Ascending aorta (tissue), 2 donors: Measurements from ENCODE around the gene C1orf21. TPM values are rescaled to one million over a fixed set of nuclear protein-coding genes. Genes with fewer than 3 reads are reported as not detected.

Experiments used
- DNase-seq, 2 donors: peaks; one replicate each; pipeline ENCODE4 v3.0.0-alpha.2; 2019; ENCODE audit warnings: low spot score in 2 of 2
- H3K27ac ChIP-seq, 2 donors: fragments of 200-600 bp; sonication (generic); one replicate each; pipeline ENCODE4 v1.5.1; 2016 to 2017; ENCODE audit warnings: mild to moderate bottlenecking in 1 of 2
- H3K27me3 ChIP-seq: fragments of 200-600 bp; sonication (generic); one replicate; pipeline ENCODE4 v1.5.1; 2017
- H3K36me3 ChIP-seq, 2 donors: fragments of 200-600 bp; sonication (generic); one replicate each; pipeline ENCODE4 v1.5.1; 2016
- H3K4me1 ChIP-seq, 2 donors: fragments of 200-600 bp; sonication (generic); one replicate each; pipeline ENCODE4 v1.5.1; 2016 to 2017; ENCODE audit warnings: mild to moderate bottlenecking in 1 of 2
- H3K4me3 ChIP-seq, 2 donors: fragments of 200-600 bp; sonication (generic); one replicate each; pipeline ENCODE4 v1.5.1; 2016 to 2017; ENCODE audit warnings: mild to moderate bottlenecking in 1 of 2
- H3K9me3 ChIP-seq, 2 donors: fragments of 200-600 bp; sonication (generic); one replicate each; pipeline ENCODE4 v1.5.1; 2016
- CTCF ChIP-seq, 3 experiments: fragments of 200-600 bp in 2 of 3; fragments of 450-650 bp in 1 of 3; sonication (generic) in 2 of 3; IDR thresholded peaks; one replicate each; pipeline ENCODE4 v1.5.1; 2016 to 2019; ENCODE audit warnings: antibody characterized with exemption in 3 of 3, mild to moderate bottlenecking in 1 of 3, moderate library complexity in 1 of 3
- intact Hi-C: fragments of 100-400 bp; cut with DNase I; formaldehyde crosslinking; loops from one replicate; pipeline ENCODE4 v1.15.1; 2023
- total RNA-seq: library from RNA; depleted of rRNA; stranded (reverse); fragments of >200 nt; gene quantifications from one replicate; pipeline ENCODE4 v1.1.0, GENCODE V29; 2016

Gene C1orf21
- total RNA-seq, 1 donor from 2014 or later, result 21.8 TPM

DNA sequence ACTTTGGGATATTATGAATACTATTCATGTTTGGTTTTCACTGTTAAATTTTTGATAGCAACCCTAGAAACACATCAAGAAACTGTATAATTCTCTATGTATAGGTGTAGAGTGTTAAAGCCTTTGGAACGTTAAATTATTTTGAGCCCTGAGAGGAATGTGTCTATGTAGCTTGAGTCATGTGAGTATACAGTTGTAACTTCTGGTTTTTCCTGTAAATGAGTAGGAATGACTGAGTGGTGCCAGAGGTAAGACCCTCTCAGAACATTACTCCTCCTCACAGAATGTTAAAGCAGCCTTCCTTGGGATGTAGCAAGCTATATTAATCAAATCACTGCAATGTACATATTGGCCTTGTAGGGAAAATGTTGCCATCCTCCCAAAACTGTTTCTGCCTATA, 69.0 kb downstream of the C1orf21 start:
- Histone ChIP-seq H3K4me3 (no peak overlapping the region), H3K27me3 (no peaks in the 10 kb centered on the region), H3K4me1 (no peaks in the 10 kb centered on the region), H3K9me3 (no peaks in the 10 kb centered on the region), H3K36me3 (no peaks in the 10 kb centered on the region), H3K27ac (no peak overlapping the region)
- DNase-seq, result no peak
- TF ChIP-seq CTCF (IDR thresholded peaks at IDR 0.05), result no peak
- intact Hi-C loops, result no loop called here

DNA sequence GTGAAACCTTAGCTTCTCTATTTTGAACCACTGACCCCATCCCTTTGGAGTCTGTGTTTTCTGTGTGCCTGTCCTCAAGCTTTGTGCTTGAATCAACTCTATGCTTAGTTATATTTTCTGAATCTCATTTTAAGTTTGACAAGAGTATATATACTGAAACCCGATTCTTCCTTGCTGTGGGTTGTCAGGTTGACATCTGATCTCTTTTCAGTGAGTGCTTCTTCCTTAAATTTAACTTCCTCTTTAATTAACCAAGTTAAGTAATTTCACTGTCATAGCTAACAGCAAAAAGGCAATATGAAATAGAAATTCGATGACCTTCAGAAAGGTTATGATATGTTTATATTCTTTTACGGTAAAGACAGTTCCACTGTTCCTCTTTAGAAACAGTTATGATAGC, 69.4 kb downstream of the C1orf21 start:
- TF ChIP-seq CTCF (IDR thresholded peaks at IDR 0.05), result no peak
- H3K9me3 ChIP-seq, result no peaks in the 10 kb centered on the region
- intact Hi-C loops, result no loop called here
- H3K4me3 ChIP-seq, result no peak overlapping the region
- H3K27ac ChIP-seq, result no peak overlapping the region
- H3K27me3 ChIP-seq, result no peaks in the 10 kb centered on the region
- H3K4me1 ChIP-seq, result no peaks in the 10 kb centered on the region
- DNase-seq, result no peak
- no peaks in the 10 kb centered on the region for H3K36me3 ChIP-seq

- H3K9me3 ChIP-seq, result no peaks in the 10 kb centered on the region
- intact Hi-C loops, result no loop called here
- H3K27me3 ChIP-seq, result no peaks in the 10 kb centered on the region
- no peak overlapping the region for H3K4me3 ChIP-seq
- H3K27ac ChIP-seq, result no peak overlapping the region
- no peak for TF ChIP-seq CTCF (IDR thresholded peaks at IDR 0.05)
- H3K36me3 ChIP-seq, result no peaks in the 10 kb centered on the region
- no peak for DNase-seq
- no peaks in the 10 kb centered on the region for H3K4me1 ChIP-seq
Observed at GRCh38 chr1:184457500-184457899, 70.7 kb downstream of the C1orf21 start.

GRCh38 chr1:184461321-184461720, 74.5 kb downstream of the C1orf21 start:
- intact Hi-C loops, result no loop called here

DNA sequence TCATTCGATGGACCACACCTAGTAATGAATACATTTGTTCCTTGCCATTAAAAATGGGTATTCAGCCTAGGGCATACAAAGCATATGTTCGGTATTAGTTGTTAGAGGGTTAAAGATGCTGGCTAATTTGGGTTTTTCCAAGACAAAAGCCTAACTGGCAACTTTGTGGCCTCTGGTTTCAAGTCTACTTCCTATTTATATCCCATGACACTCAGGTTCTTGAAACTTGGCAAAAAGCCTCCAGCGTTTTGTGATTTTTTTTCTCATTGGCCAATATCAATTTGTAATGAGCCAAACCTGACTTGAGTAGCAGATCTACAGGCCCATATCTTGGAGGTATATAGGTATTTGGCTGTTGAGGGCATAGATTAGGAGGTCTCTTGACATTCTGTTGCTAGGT, 75.3 kb downstream of the C1orf21 start:
- no peak overlapping the region for H3K27ac ChIP-seq
- no peak overlapping the region for H3K4me3 ChIP-seq
- H3K9me3 ChIP-seq, result no peaks in the 10 kb centered on the region
- DNase-seq, result no peak
- no peaks in the 10 kb centered on the region for H3K4me1 ChIP-seq
- H3K27me3 ChIP-seq, result no peaks in the 10 kb centered on the region
- intact Hi-C loops, result no loop called here
- TF ChIP-seq CTCF (IDR thresholded peaks at IDR 0.05), result no peak
- H3K36me3 ChIP-seq, result no peaks in the 10 kb centered on the region

More at GRCh38 chr1:184461321-184461720, 74.5 kb downstream of the C1orf21 start:
- no peak for DNase-seq
- H3K4me3 ChIP-seq, result no peak overlapping the region
- H3K27ac ChIP-seq, result no peak overlapping the region
- no peaks in the 10 kb centered on the region for H3K27me3 ChIP-seq
- H3K9me3 ChIP-seq, result no peaks in the 10 kb centered on the region
- no peak for TF ChIP-seq CTCF (IDR thresholded peaks at IDR 0.05)
- H3K4me1 ChIP-seq, result no peaks in the 10 kb centered on the region
- no peaks in the 10 kb centered on the region for H3K36me3 ChIP-seq

DNA sequence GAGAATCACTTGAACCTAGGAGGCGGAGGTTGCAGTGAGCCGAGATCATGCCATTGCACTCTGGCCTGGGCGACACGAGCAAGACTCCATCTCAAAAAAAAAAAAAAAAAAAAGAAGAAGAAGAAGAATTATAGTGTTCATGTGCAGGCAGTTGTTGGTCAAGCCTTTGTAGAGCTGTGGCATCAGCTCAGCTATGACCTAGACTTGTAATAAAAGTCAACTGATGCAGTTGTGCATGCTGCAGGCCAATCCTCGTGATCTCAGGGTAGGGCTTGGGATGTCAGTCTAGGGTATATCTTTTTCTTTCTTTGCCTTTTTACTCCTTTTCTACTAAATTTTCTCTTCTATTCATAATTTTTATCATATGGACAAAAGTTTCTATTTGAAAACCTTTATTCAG, 76.2 kb downstream of the C1orf21 start:
- intact Hi-C loops, result no loop called here
- TF ChIP-seq CTCF (IDR thresholded peaks at IDR 0.05), result no peak
- Histone ChIP-seq H3K27me3 (no peaks in the 10 kb centered on the region), H3K4me3 (no peak overlapping the region), H3K36me3 (no peaks in the 10 kb centered on the region), H3K27ac (no peak overlapping the region), H3K4me1 (no peaks in the 10 kb centered on the region), H3K9me3 (no peaks in the 10 kb centered on the region)
- no peak for DNase-seq
